Mesendoderm (in vitro differentiated cells): Measurements from ENCODE around the gene NR3C2.
A peak's percentile ranks its signal among the peaks of the same experiment; 100 is the strongest.

Source experiments
- DNase-seq: peaks from one replicate; pipeline ENCODE4 v3.0.0; 2013
- H2AK5ac ChIP-seq: 2 replicates; pipeline ENCODE4 v1.6.1; 2013; ENCODE audit warnings: low read length, inconsistent platforms
- H2BK120ac ChIP-seq: 2 replicates; pipeline ENCODE4 v1.6.1; 2013; ENCODE audit warnings: low read depth, mild to moderate bottlenecking, low read length, moderate library complexity, mixed read lengths
- H2BK15ac ChIP-seq: replicated peaks from 2 replicates; pipeline ENCODE4 v1.6.1; 2013; ENCODE audit warnings: low read depth, mild to moderate bottlenecking, moderate library complexity
- H2BK5ac ChIP-seq: 2 replicates; pipeline ENCODE4 v1.6.1; 2013; ENCODE audit warnings: low read length, inconsistent platforms
- H3K18ac ChIP-seq: 2 replicates; pipeline ENCODE4 v1.6.1; 2013; ENCODE audit warnings: mild to moderate bottlenecking, low read length, mixed read lengths
- H3K23ac ChIP-seq: one replicate; pipeline ENCODE4 v1.6.1; 2013; ENCODE audit warnings: low read length
- H3K27ac ChIP-seq: 2 replicates; pipeline ENCODE4 v1.5.1; 2013; ENCODE audit warnings: low read depth, mild to moderate bottlenecking, inconsistent platforms, low read length, moderate library complexity
- H3K27me3 ChIP-seq: 2 replicates; pipeline ENCODE4 v1.6.1; 2013; ENCODE audit warnings: low read length, control low read depth, mild to moderate bottlenecking, inconsistent platforms; ENCODE audit not compliant: insufficient read depth, poor library complexity
- H3K36me3 ChIP-seq: 2 replicates; pipeline ENCODE4 v1.6.1; 2013; ENCODE audit warnings: low read length, inconsistent platforms; ENCODE audit not compliant: control insufficient read depth, insufficient read depth
- H3K4ac ChIP-seq: one replicate; pipeline ENCODE4 v1.6.1; 2013; ENCODE audit warnings: low read depth, mild to moderate bottlenecking, low read length, moderate library complexity
- H3K4me1 ChIP-seq: 2 replicates; pipeline ENCODE4 v1.6.1; 2013; ENCODE audit warnings: low read depth, low read length, inconsistent platforms; ENCODE audit not compliant: control insufficient read depth
- H3K4me2 ChIP-seq: 2 replicates; pipeline ENCODE4 v1.6.1; 2013; ENCODE audit warnings: low read length
- H3K4me3 ChIP-seq: 2 replicates; pipeline ENCODE4 v1.5.1; 2013; ENCODE audit warnings: mild to moderate bottlenecking, low read length
- H3K56ac ChIP-seq: one replicate; pipeline ENCODE4 v1.6.1; 2013; ENCODE audit warnings: low read length
- H3K79me1 ChIP-seq: 2 replicates; pipeline ENCODE4 v1.6.1; 2013; ENCODE audit warnings: low read length, inconsistent platforms
- H3K79me2 ChIP-seq: 2 replicates; pipeline ENCODE4 v1.6.1; 2013; ENCODE audit warnings: mild to moderate bottlenecking, low read length; ENCODE audit not compliant: control insufficient read depth, insufficient read depth
- H3K9ac ChIP-seq: 2 replicates; pipeline ENCODE4 v1.6.1; 2013; ENCODE audit warnings: low read length, inconsistent platforms
- H4K5ac ChIP-seq: one replicate; pipeline ENCODE4 v1.6.1; 2013; ENCODE audit warnings: low read length
- H4K8ac ChIP-seq: one replicate; pipeline ENCODE4 v1.6.1; 2013; ENCODE audit warnings: low read depth, mild to moderate bottlenecking, control low read depth, low read length, moderate library complexity
- WGBS: extraction: QIAGEN DNeasy Blood & Tissue Kit; methylation state at CpG from one replicate; pipeline ENCODE4 v1.1.7; 2013; ENCODE audit warnings: low lambda C conversion rate, missing lambda C conversion rate; ENCODE audit not compliant: insufficient coverage; ENCODE audit errors: extremely low coverage; 5-methylcytosine and 5-hydroxymethylcytosine counted together

The NR3C2 gene

GRCh38 chr4:148211533-148211932 lies 230.7 kb downstream of the NR3C2 start:
- Histone ChIP-seq H3K18ac (no peak overlapping the region), H4K5ac (no peak overlapping the region), H2BK5ac (no peak overlapping the region), H3K9ac (no peak overlapping the region), H3K4me1 (peaks cover 3% of the 10 kb centered on the region), H3K56ac (no peak overlapping the region), H3K79me2 (no peaks in the 10 kb centered on the region), H3K36me3 (no peaks in the 10 kb centered on the region), H4K8ac (no peak overlapping the region), H3K4me2 (no peak overlapping the region), H3K79me1 (no peaks in the 10 kb centered on the region), H2BK120ac (no peak overlapping the region), H2BK15ac (no peak overlapping the region), H3K4me3 (no peak overlapping the region), H3K4ac (no peak overlapping the region), H3K27ac (no peak overlapping the region), H3K27me3 (no peaks in the 10 kb centered on the region), H3K23ac (no peak overlapping the region), H2AK5ac (no peak overlapping the region)
- no peak for DNase-seq
- WGBS, result no CpG with 5 or more reads among the region's 3 CpGs

DNA sequence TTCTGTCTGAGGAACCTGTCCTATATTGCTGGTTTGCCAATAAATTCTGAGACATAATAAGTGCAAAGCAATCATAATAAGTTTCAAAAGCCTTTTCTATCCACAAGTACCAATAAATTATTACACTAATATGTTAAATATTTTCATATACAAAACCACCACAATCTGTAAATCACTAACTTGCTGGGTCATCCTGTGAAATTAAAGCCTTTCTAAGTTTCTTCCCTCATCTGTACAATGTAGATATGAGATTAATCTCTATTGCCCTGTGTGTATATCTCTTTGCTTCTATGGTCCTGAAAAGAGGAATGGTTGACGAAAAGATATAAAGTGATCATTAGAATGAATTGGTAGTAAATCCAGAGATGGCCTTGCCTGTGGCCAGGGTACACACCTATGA lies 231.6 kb downstream of the NR3C2 start:
- no peaks in the 10 kb centered on the region for H3K36me3 ChIP-seq
- H3K4me1 ChIP-seq, result peaks cover 3% of the 10 kb centered on the region
- H3K79me2 ChIP-seq, result no peaks in the 10 kb centered on the region
- DNase-seq, result no peak
- H3K9ac ChIP-seq, result no peak overlapping the region
- no peak overlapping the region for H4K5ac ChIP-seq
- no CpG with 5 or more reads among the region's 1 CpG for WGBS
- H3K27ac ChIP-seq, result no peak overlapping the region
- no peak overlapping the region for H3K4ac ChIP-seq
- H3K27me3 ChIP-seq, result no peaks in the 10 kb centered on the region
- no peak overlapping the region for H2BK5ac ChIP-seq
- no peak overlapping the region for H2BK15ac ChIP-seq
- H3K79me1 ChIP-seq, result no peaks in the 10 kb centered on the region
- H2BK120ac ChIP-seq, result no peak overlapping the region
- no peak overlapping the region for H3K18ac ChIP-seq
- no peak overlapping the region for H3K4me2 ChIP-seq
- H2AK5ac ChIP-seq, result no peak overlapping the region
- H3K23ac ChIP-seq, result no peak overlapping the region
- H4K8ac ChIP-seq, result no peak overlapping the region
- H3K4me3 ChIP-seq, result no peak overlapping the region
- H3K56ac ChIP-seq, result no peak overlapping the region

GRCh38 chr4:148207068-148207467 lies 235.1 kb downstream of the NR3C2 start:
- no peaks in the 10 kb centered on the region for H3K27me3 ChIP-seq
- peaks cover under 1% of the 10 kb centered on the region for H3K4me1 ChIP-seq
- no peak overlapping the region for H3K4me3 ChIP-seq
- H2AK5ac ChIP-seq, result no peak overlapping the region
- H3K4ac ChIP-seq, result no peak overlapping the region
- H3K4me2 ChIP-seq, result no peak overlapping the region
- H3K23ac ChIP-seq, result no peak overlapping the region
- no peak overlapping the region for H4K8ac ChIP-seq
- DNase-seq, result peak; percentile 21
- H3K79me1 ChIP-seq, result no peaks in the 10 kb centered on the region
- WGBS, result no CpG with 5 or more reads among the region's 3 CpGs
- no peak overlapping the region for H2BK5ac ChIP-seq
- no peaks in the 10 kb centered on the region for H3K79me2 ChIP-seq
- H3K27ac ChIP-seq, result no peak overlapping the region
- no peak overlapping the region for H3K56ac ChIP-seq
- H2BK15ac ChIP-seq, result no peak overlapping the region
- H3K9ac ChIP-seq, result no peak overlapping the region
- H2BK120ac ChIP-seq, result no peak overlapping the region
- no peaks in the 10 kb centered on the region for H3K36me3 ChIP-seq
- no peak overlapping the region for H4K5ac ChIP-seq
- no peak overlapping the region for H3K18ac ChIP-seq

DNA sequence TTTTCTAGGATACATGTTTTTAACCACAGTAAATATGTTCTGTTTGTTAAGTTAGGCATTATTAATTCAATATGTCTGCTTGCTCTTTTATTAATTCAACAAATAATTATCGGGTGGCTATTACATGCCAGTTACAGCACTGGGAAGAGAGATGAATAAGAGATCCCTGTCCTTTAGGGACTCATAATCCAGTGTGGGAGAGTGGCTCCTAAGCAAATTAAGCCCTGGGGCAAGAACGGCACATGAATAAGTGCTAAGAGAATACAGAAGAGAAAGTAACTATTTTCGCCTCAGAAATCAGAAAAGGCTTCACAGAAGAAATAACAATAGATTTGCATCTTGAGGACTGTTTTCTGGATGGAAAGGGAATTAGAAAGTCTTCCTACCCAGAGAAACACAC lies 236.7 kb downstream of the NR3C2 start:
- no peak overlapping the region for H3K9ac ChIP-seq

GRCh38 chr4:148204892-148205291 lies 237.3 kb downstream of the NR3C2 start:
- Histone ChIP-seq H3K79me1 (no peaks in the 10 kb centered on the region), H3K18ac (no peak overlapping the region), H3K4me1 (no peaks in the 10 kb centered on the region), H3K79me2 (no peaks in the 10 kb centered on the region), H4K5ac (no peak overlapping the region), H3K23ac (no peak overlapping the region), H3K9ac (no peak overlapping the region), H3K4ac (no peak overlapping the region), H3K27ac (no peak overlapping the region), H3K4me3 (no peak overlapping the region), H3K4me2 (no peak overlapping the region), H2BK5ac (no peak overlapping the region), H2BK120ac (no peak overlapping the region), H3K36me3 (no peaks in the 10 kb centered on the region), H2AK5ac (no peak overlapping the region), H2BK15ac (no peak overlapping the region), H3K56ac (no peak overlapping the region), H3K27me3 (no peaks in the 10 kb centered on the region), H4K8ac (no peak overlapping the region)
- no peak for DNase-seq
- no CpG with 5 or more reads among the region's 1 CpG for WGBS

More for the DNA sequence above, 236.7 kb downstream of the NR3C2 start:
- no peaks in the 10 kb centered on the region for H3K4me1 ChIP-seq
- no peak overlapping the region for H2BK15ac ChIP-seq
- no peaks in the 10 kb centered on the region for H3K79me2 ChIP-seq
- H3K27ac ChIP-seq, result no peak overlapping the region
- H4K5ac ChIP-seq, result no peak overlapping the region
- H3K4ac ChIP-seq, result no peak overlapping the region
- WGBS, result no CpG with 5 or more reads among the region's 3 CpGs
- H3K36me3 ChIP-seq, result no peaks in the 10 kb centered on the region
- H3K4me3 ChIP-seq, result no peak overlapping the region
- no peak overlapping the region for H3K4me2 ChIP-seq
- H3K79me1 ChIP-seq, result no peaks in the 10 kb centered on the region
- no peak overlapping the region for H3K18ac ChIP-seq
- no peaks in the 10 kb centered on the region for H3K27me3 ChIP-seq
- no peak for DNase-seq
- H2AK5ac ChIP-seq, result no peak overlapping the region
- no peak overlapping the region for H2BK120ac ChIP-seq
- no peak overlapping the region for H2BK5ac ChIP-seq
- no peak overlapping the region for H3K23ac ChIP-seq
- no peak overlapping the region for H4K8ac ChIP-seq
- H3K56ac ChIP-seq, result no peak overlapping the region

DNA sequence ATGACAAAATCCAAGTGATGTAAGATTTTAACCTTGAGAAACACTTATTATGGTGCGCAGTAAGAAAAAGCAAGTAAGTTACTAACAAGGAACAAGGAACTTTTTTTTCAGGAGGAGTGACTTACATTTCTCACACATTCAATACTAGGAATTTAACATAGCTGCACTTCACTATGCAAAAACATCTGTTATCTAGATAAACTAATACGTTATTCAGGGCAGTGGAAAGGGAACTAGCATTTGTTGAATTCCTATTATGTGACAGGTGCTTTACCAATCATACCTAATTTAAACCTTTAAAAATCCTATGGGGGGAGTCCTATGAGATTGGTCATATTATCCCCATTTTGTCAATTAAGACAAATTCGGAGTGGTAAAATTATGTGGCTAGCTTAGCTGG lies 238.0 kb downstream of the NR3C2 start:
- Histone ChIP-seq H3K36me3 (no peaks in the 10 kb centered on the region), H3K79me2 (no peaks in the 10 kb centered on the region), H2BK15ac (no peak overlapping the region), H4K5ac (no peak overlapping the region), H3K23ac (no peak overlapping the region), H2BK120ac (no peak overlapping the region), H4K8ac (no peak overlapping the region), H3K4me3 (no peak overlapping the region), H3K9ac (no peak overlapping the region), H3K4me2 (no peak overlapping the region), H2AK5ac (no peak overlapping the region), H3K79me1 (no peaks in the 10 kb centered on the region), H3K18ac (no peak overlapping the region), H3K4me1 (no peaks in the 10 kb centered on the region), H3K56ac (no peak overlapping the region), H3K27ac (no peak overlapping the region), H3K27me3 (no peaks in the 10 kb centered on the region), H2BK5ac (no peak overlapping the region), H3K4ac (no peak overlapping the region)
- WGBS, result no CpG with 5 or more reads among the region's 3 CpGs
- no peak for DNase-seq
